Mesenchymal stem cell (in vitro differentiated cells and primary cell): ENCODE results near the gene ZNF688.
A peak's percentile ranks its signal among the peaks of the same experiment; 100 is the strongest.

Experiments used
- DNase-seq: peaks from one replicate; pipeline ENCODE4 v3.0.0-alpha.2; 2013
- H2AFZ ChIP-seq: one replicate; pipeline ENCODE4 v1.6.1; 2013; ENCODE audit warnings: low read depth, mild to moderate bottlenecking, control low read depth, inconsistent platforms, low read length, moderate library complexity
- H2AK5ac ChIP-seq: 2 replicates; pipeline ENCODE4 v1.6.1; 2013; ENCODE audit warnings: low read length, moderate library complexity, mild to moderate bottlenecking, inconsistent platforms; ENCODE audit not compliant: severe bottlenecking
- H2BK120ac ChIP-seq: one replicate; pipeline ENCODE4 v1.6.1; 2013; ENCODE audit warnings: low read depth, mild to moderate bottlenecking, inconsistent platforms, low read length, moderate library complexity
- H2BK12ac ChIP-seq, 2 experiments: one replicate each; pipeline ENCODE4 v1.6.1; 2013; ENCODE audit warnings: inconsistent platforms in 2 of 2, low read length in 2 of 2, mild to moderate bottlenecking in 2 of 2, moderate library complexity in 2 of 2, control low read depth in 1 of 2
- H2BK15ac ChIP-seq: one replicate; pipeline ENCODE4 v1.6.1; 2013; ENCODE audit warnings: mild to moderate bottlenecking, low read depth, inconsistent platforms; ENCODE audit not compliant: poor library complexity, severe bottlenecking
- H2BK5ac ChIP-seq: 2 replicates; pipeline ENCODE4 v1.6.1; 2013; ENCODE audit warnings: low read depth, mild to moderate bottlenecking, low read length, control low read depth, inconsistent platforms; ENCODE audit not compliant: poor library complexity, severe bottlenecking
- H3K14ac ChIP-seq, 2 experiments: one replicate each; pipeline ENCODE4 v1.6.1; 2013; ENCODE audit warnings: inconsistent platforms in 2 of 2, low read length in 2 of 2, control low read depth in 1 of 2, mild to moderate bottlenecking in 1 of 2, moderate library complexity in 1 of 2
- H3K18ac ChIP-seq, 2 experiments: one replicate each; pipeline ENCODE4 v1.6.1; 2013; ENCODE audit warnings: inconsistent platforms in 2 of 2, low read length in 2 of 2, control low read depth in 1 of 2, low read depth in 1 of 2, mild to moderate bottlenecking in 1 of 2
- H3K23ac ChIP-seq, 2 experiments: one replicate each; pipeline ENCODE4 v1.6.1; 2013; ENCODE audit warnings: inconsistent platforms in 2 of 2, low read length in 2 of 2, mild to moderate bottlenecking in 2 of 2, moderate library complexity in 2 of 2, control low read depth in 1 of 2
- H3K27ac ChIP-seq: 2 replicates; pipeline ENCODE4 v1.5.1; 2013; ENCODE audit warnings: mild to moderate bottlenecking, moderate library complexity, low read length, control low read depth, inconsistent platforms; ENCODE audit not compliant: poor library complexity, severe bottlenecking
- H3K27me3 ChIP-seq, 2 experiments: 2 replicates each; pipeline versions ENCODE4 v1.6.1 to v1.7.0; 2013; ENCODE audit warnings: low read length in 2 of 2, mild to moderate bottlenecking in 2 of 2, moderate library complexity in 2 of 2, control low read depth in 1 of 2, inconsistent platforms in 1 of 2; ENCODE audit not compliant: control insufficient read depth in 1 of 2, insufficient read depth in 1 of 2
- H3K36me3 ChIP-seq, 2 experiments: 2 replicates each; pipeline versions ENCODE4 v1.6.1 to v1.7.0; 2013; ENCODE audit warnings: low read length in 2 of 2, control low read depth in 1 of 2, inconsistent platforms in 1 of 2, low read depth in 1 of 2, mild to moderate bottlenecking in 1 of 2; ENCODE audit not compliant: insufficient read depth in 2 of 2, control insufficient read depth in 1 of 2
- H3K4ac ChIP-seq, 2 experiments: one replicate each; pipeline ENCODE4 v1.6.1; 2013; ENCODE audit warnings: inconsistent platforms in 2 of 2, low read length in 2 of 2, mild to moderate bottlenecking in 2 of 2, moderate library complexity in 2 of 2, control low read depth in 1 of 2, low read depth in 1 of 2
- H3K4me1 ChIP-seq: 2 replicates; pipeline ENCODE4 v1.6.1; 2013; ENCODE audit warnings: low read depth, low read length, control low read depth; ENCODE audit not compliant: control insufficient read depth, insufficient read depth
- H3K4me2 ChIP-seq: 2 replicates; pipeline ENCODE4 v1.6.1; 2013; ENCODE audit warnings: low read length, mild to moderate bottlenecking, inconsistent platforms; ENCODE audit not compliant: poor library complexity, severe bottlenecking
- H3K4me3 ChIP-seq, 2 experiments: 2 replicates each; pipeline versions ENCODE4 v1.5.1 to v1.7.0; 2013; ENCODE audit warnings: low read length in 2 of 2, mild to moderate bottlenecking in 2 of 2, control low read depth in 1 of 2, low read depth in 1 of 2; ENCODE audit not compliant: insufficient read depth in 1 of 2
- H3K79me1 ChIP-seq: replicated peaks from 2 replicates; pipeline ENCODE4 v1.6.1; 2013; ENCODE audit warnings: mild to moderate bottlenecking, control low read depth, low read length, inconsistent platforms; ENCODE audit not compliant: poor library complexity, severe bottlenecking
- H3K9ac ChIP-seq: 2 replicates; pipeline ENCODE4 v1.7.0; 2013; ENCODE audit warnings: mild to moderate bottlenecking, low read length, moderate library complexity
- H3K9me3 ChIP-seq: 2 replicates; pipeline ENCODE4 v1.7.0; 2013; ENCODE audit warnings: mild to moderate bottlenecking, low read length; ENCODE audit not compliant: control insufficient read depth
- H4K8ac ChIP-seq: one replicate; pipeline ENCODE4 v1.6.1; 2013; ENCODE audit warnings: inconsistent platforms, mild to moderate bottlenecking, low read length, moderate library complexity
- H4K91ac ChIP-seq: one replicate; pipeline ENCODE4 v1.6.1; 2013; ENCODE audit warnings: mild to moderate bottlenecking, low read length, inconsistent platforms
- WGBS: methylation state at CpG from one replicate; pipeline ENCODE4 v1.1.7; 2013; ENCODE audit warnings: mixed read lengths; 5-methylcytosine and 5-hydroxymethylcytosine counted together

ZNF688 gene

DNA sequence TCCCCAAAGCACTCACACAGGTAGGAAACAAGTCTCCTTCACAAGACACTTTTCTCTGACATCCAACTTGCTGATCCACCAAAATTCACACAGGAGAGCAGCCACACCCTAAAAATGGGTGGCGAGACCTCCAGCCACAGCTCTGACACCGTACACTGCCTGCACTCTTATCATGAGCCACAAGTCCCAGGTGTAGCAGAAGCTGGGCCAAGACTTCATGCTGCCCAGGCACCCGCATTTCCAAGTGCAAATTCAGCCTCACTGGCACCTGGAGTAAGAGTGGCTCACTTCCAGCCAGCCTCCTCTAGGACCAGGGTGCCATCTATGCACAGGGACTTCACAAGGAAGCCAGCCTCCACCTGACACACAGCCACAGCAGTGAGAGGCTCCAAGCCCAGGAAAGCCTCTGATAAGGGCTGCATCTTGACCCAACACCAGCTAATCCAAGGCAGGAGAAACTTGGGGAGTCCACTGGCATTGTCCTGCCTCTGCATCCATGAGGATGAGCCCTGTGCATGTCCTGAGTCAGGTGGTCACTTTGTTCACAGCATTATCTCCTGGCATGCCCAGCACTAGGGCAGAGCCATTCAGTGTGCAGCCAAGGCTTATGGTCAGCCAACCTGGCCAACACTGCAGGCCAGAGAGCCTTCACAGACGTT is 42.6 kb downstream of the ZNF688 start:
- H3K14ac ChIP-seq: no peak overlapping the region
- no peaks in the 10 kb centered on the region for H3K9me3 ChIP-seq
- H2BK5ac ChIP-seq: no peak overlapping the region
- no peak overlapping the region for H2BK15ac ChIP-seq
- peaks cover 19% of the 10 kb centered on the region for H3K4me1 ChIP-seq
- no peak for DNase-seq
- WGBS: 93% methylated on average over 4 of the region's 4 CpGs
- peaks cover 22% of the 10 kb centered on the region for H3K79me1 ChIP-seq
- no peak overlapping the region for H2AFZ ChIP-seq
- H3K4ac ChIP-seq: peak overlapping the region in 1 of 2 experiments; percentile 8
- no peak overlapping the region for H4K8ac ChIP-seq
- H2AK5ac ChIP-seq: no peak overlapping the region
- H3K9ac ChIP-seq: peak overlapping the region; percentile 21
- no peak overlapping the region for H3K4me2 ChIP-seq
- H3K27me3 ChIP-seq: no peaks in the 10 kb centered on the region
- no peak overlapping the region for H4K91ac ChIP-seq
- peaks cover 25 to 32% of the 10 kb centered on the region in 2 experiments for H3K36me3 ChIP-seq
- no peak overlapping the region for H3K23ac ChIP-seq
- no peak overlapping the region for H3K18ac ChIP-seq
- H3K27ac ChIP-seq: no peak overlapping the region
- H2BK12ac ChIP-seq: no peak overlapping the region
- H3K4me3 ChIP-seq: no peak overlapping the region
- H2BK120ac ChIP-seq: no peak overlapping the region

DNA sequence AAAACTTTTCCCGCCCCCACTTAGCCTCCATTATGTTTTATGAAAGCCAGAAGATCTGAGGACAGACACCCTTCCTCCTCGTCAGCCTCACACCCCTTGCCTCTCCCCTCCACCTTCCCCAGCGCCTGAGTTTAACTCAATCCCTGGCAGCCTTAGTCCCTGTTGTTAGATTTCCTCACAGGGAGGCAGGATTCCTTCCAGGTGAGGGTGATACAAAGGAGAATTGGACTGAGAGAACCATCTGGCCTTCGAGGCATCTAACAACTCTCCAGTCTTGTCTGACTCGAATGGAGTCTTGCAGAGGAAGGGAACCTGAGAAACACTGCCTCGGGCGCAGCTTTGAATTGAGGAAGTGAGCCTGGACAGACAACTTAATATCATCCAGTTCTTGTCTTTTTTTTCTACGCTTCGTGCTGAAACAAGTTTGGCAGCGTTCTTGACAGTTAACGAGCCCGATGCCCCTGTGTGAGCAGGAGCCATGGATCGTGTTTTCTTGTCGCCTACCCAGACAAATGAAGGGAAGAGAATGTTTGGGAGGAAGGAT is 43.8 kb downstream of the ZNF688 start:
- H3K14ac ChIP-seq: no peak overlapping the region
- peaks cover 21 to 31% of the 10 kb centered on the region in 2 experiments for H3K36me3 ChIP-seq
- H3K4me3 ChIP-seq: peak overlapping the region in 1 of 2 experiments; percentile 74
- H2BK12ac ChIP-seq: peak overlapping the region in 1 of 2 experiments; percentile 21
- no peak overlapping the region for H2BK5ac ChIP-seq
- H3K79me1 ChIP-seq: peaks cover 19% of the 10 kb centered on the region
- H2BK15ac ChIP-seq: no peak overlapping the region
- H3K23ac ChIP-seq: no peak overlapping the region
- peak overlapping the region; percentile 43 for H3K4me2 ChIP-seq
- peak overlapping the region; percentile 3 for H4K91ac ChIP-seq
- no peak overlapping the region for H2AK5ac ChIP-seq
- peak overlapping the region; percentile 94 for H3K9ac ChIP-seq
- DNase-seq: no peak
- peak overlapping the region; percentile 30 to 34 for H3K4ac ChIP-seq
- 65% methylated on average over 13 of the region's 14 CpGs for WGBS
- H3K9me3 ChIP-seq: no peaks in the 10 kb centered on the region
- H3K18ac ChIP-seq: peak overlapping the region in 1 of 2 experiments; percentile 73
- H3K27me3 ChIP-seq: no peaks in the 10 kb centered on the region
- no peak overlapping the region for H2BK120ac ChIP-seq
- H3K27ac ChIP-seq: peak overlapping the region; percentile 55
- H4K8ac ChIP-seq: peak overlapping the region; percentile 71
- no peak overlapping the region for H2AFZ ChIP-seq
- peaks cover 20% of the 10 kb centered on the region for H3K4me1 ChIP-seq

DNA sequence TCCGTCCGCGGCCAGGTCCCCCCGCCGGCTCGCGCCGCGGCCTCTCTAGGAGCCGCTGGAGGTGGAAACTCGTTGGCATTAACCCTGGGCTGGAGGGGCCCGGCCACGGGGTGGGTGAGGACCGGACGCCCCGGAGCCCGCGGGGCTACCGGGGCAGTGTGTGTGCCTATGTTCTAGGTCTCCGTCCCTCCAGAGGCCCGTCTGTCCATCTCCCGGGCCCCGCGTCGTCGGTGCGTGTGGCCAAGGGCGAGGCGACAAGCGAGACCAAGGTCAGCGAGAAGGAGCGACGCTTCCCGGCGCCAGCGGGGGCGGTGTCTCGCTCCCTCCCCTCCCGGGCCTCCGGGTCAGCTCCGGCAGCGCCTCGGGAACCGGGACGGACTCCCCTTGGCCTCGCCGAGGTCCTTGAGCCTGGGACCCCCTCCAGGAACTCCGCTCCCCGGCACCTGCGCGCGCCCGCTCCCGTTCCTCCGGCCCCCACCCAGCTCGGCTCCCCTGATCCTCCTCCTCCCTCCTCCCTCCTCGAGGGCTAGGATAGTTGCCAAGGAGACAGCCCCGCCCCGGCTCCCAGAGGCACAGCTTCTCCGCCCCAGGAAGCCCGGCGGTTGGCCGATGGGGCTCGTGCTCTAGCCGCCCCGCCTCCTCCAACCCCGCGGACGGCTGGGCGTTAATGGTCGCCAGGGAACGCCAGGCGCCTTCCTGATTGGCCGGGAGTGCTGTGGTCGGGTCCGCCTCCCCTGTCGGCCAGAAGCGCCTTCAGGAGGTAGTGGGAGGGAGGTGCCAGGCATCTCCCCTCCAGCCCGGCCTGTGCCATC is 44.5 kb downstream of the ZNF688 start:
- under 1% methylated on average over 63 of the region's 79 CpGs for WGBS
- peaks cover 13% of the 10 kb centered on the region for H3K79me1 ChIP-seq

More for the DNA sequence above, 44.5 kb downstream of the ZNF688 start:
- H3K27me3 ChIP-seq: no peaks in the 10 kb centered on the region
- H2BK5ac ChIP-seq: peak overlapping the region; percentile 54
- H3K4ac ChIP-seq: peak overlapping the region; percentile 55 to 94
- peak overlapping the region; percentile 37 to 98 for H3K18ac ChIP-seq
- H2BK120ac ChIP-seq: peak overlapping the region; percentile 29
- peak overlapping the region; percentile 74 to 84 for H3K4me3 ChIP-seq
- peak overlapping the region; percentile 86 for H4K91ac ChIP-seq
- peak overlapping the region; percentile 84 for H2BK15ac ChIP-seq
- H2AK5ac ChIP-seq: no peak overlapping the region
- H3K36me3 ChIP-seq: peaks cover 14 to 24% of the 10 kb centered on the region in 2 experiments
- H3K14ac ChIP-seq: no peak overlapping the region
- DNase-seq: peak; percentile 99
- peak overlapping the region in 1 of 2 experiments; percentile 87 for H2BK12ac ChIP-seq
- no peaks in the 10 kb centered on the region for H3K9me3 ChIP-seq
- H2AFZ ChIP-seq: peak overlapping the region; percentile 87
- no peak overlapping the region for H3K23ac ChIP-seq
- H3K9ac ChIP-seq: peak overlapping the region; percentile 94
- H3K27ac ChIP-seq: peak overlapping the region; percentile 87
- H4K8ac ChIP-seq: peak overlapping the region; percentile 74
- peak overlapping the region; percentile 69 for H3K4me2 ChIP-seq
- peaks cover 22% of the 10 kb centered on the region for H3K4me1 ChIP-seq
